Lower leg skin (tissue), 4 donors: Measurements from ENCODE around the gene CAPG. TPM values are rescaled to one million over a fixed set of nuclear protein-coding genes. Genes with fewer than 3 reads are reported as not detected.

Experiments
- DNase-seq, 2 donors: peaks; one replicate each; pipeline ENCODE4 v3.0.0-alpha.2; 2019; ENCODE audit warnings: low spot score in 2 of 2
- H3K4me3 ChIP-seq: fragments of 200-600 bp; sonication (generic); 2 replicates; pipeline ENCODE4 v1.5.1; 2017; ENCODE audit warnings: mild to moderate bottlenecking, low read depth; ENCODE audit not compliant: poor library complexity, severe bottlenecking
- CTCF ChIP-seq, 3 donors: fragments of 450-650 bp; IDR thresholded peaks; one replicate each; pipeline ENCODE4 v1.5.1; 2016; ENCODE audit warnings: antibody characterized with exemption in 3 of 3, mild to moderate bottlenecking in 3 of 3, moderate library complexity in 2 of 3
- POLR2A ChIP-seq, 2 donors: fragments of 450-650 bp; IDR thresholded peaks; one replicate each; pipeline ENCODE4 v1.6.1; 2016 to 2017; ENCODE audit warnings: antibody characterized with exemption in 2 of 2, mild to moderate bottlenecking in 1 of 2, moderate library complexity in 1 of 2
- WGBS, 2 donors: methylation state at CpG; one replicate each; pipeline ENCODE4 v1.1.5; 2018; 5-methylcytosine and 5-hydroxymethylcytosine counted together
- intact Hi-C: fragments of 100-400 bp; cut with DNase I; formaldehyde crosslinking; loops from one replicate; pipeline ENCODE4 v1.15.0; 2023; ENCODE audit warnings: low total_unique reads
- total RNA-seq, 4 donors: library from RNA; depleted of rRNA; stranded (reverse); fragments of >200 nt; gene quantifications; one replicate each; pipeline ENCODE4 v1.1.0, GENCODE V29; 2016

The CAPG gene, protein sequence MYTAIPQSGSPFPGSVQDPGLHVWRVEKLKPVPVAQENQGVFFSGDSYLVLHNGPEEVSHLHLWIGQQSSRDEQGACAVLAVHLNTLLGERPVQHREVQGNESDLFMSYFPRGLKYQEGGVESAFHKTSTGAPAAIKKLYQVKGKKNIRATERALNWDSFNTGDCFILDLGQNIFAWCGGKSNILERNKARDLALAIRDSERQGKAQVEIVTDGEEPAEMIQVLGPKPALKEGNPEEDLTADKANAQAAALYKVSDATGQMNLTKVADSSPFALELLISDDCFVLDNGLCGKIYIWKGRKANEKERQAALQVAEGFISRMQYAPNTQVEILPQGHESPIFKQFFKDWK
- 100 to 1,000 TPM; 177 to 272 (median 232) TPM for total RNA-seq

GRCh38 chr2:85409845-85410583, at the start of gene CAPG:
Gene CAPG, minus strand, starts transcription at chr2:85410366. Its CDS starts 8,221 bp downstream, at chr2:85402145.
- TF ChIP-seq POLR2A (IDR thresholded peaks at IDR 0.05) = no peak
- TF ChIP-seq CTCF (IDR thresholded peaks at IDR 0.05) = no peak
- DNase-seq = peak; percentile 80 to 95
- no peak within 1 kb of the TSS for H3K4me3 ChIP-seq
- intact Hi-C loops = no loop called here
- WGBS, 2 donors = 16 to 24% methylated on average over 11 to 12 of the region's 12 CpGs

DNA sequence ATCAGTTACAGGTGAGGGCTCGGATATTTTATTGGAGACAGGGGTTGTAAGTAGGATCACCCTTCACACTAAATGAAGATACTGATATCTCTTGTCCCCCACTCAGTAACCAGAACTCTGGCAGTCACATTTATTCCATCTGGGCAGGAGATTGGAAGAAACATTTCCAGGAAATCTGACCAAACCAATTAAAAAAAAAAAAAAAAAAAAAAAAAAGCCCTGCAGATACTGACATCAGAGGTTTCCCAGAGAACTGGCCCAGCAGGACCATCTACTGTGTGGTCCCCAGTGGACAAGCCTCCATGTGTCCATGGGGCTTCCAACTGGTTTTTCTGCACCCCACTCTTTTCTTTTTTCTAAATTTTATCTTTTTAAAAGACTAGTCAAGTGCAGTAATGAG, 49.6 kb upstream of the CAPG start:
- H3K4me3 ChIP-seq = no peak overlapping the region
- TF ChIP-seq POLR2A (IDR thresholded peaks at IDR 0.05) = no peak
- no peak for TF ChIP-seq CTCF (IDR thresholded peaks at IDR 0.05)
- WGBS, 2 donors = 95 to 100% methylated on average over 1 of the region's 1 CpG
- intact Hi-C loops = no loop called here
- no peak for DNase-seq

GRCh38 chr2:85458601-85459563, 48.7 kb upstream of the CAPG start:
- DNase-seq = no peak
- intact Hi-C loops = no loop called here
- 75 to 85% methylated on average over 12 of the region's 12 CpGs for WGBS, 2 donors
- TF ChIP-seq CTCF (IDR thresholded peaks at IDR 0.05) (no peak), POLR2A (IDR thresholded peaks at IDR 0.05) (no peak)
- H3K4me3 ChIP-seq = no peak overlapping the region

GRCh38 chr2:85457877-85458316, 47.7 kb upstream of the CAPG start:
- TF ChIP-seq POLR2A (IDR thresholded peaks at IDR 0.05) (no peak), CTCF (IDR thresholded peaks at IDR 0.05) (no peak)
- intact Hi-C loops = no loop called here
- DNase-seq = peak in 1 of 2 donors; percentile 69
- WGBS, 2 donors = 38 to 43% methylated on average over 6 of the region's 6 CpGs
- no peak overlapping the region for H3K4me3 ChIP-seq

DNA sequence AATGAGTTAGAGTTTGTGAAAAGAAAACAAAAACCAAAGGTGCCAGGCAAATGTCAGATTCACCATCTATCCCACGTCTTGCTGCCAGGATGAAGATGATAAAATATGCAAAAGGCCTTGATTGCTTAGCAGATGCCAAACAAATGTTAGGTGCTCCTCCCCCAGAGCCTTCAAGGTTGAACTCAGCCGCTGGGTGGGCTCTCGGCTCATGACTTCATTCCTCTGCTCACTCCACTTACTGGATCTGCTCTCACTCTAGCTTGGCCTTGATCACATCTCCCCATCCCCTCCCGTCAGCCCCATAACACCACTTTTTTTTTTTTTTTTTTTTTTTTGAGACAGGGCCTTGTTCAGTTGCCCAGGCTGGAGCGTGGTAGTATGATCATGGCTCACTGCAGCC, 46.9 kb upstream of the CAPG start:
- intact Hi-C loops = no loop called here
- WGBS, 2 donors = 63 to 77% methylated on average over 5 of the region's 5 CpGs

More for the DNA sequence above, 46.9 kb upstream of the CAPG start:
- DNase-seq = no peak
- H3K4me3 ChIP-seq = no peak overlapping the region
- TF ChIP-seq CTCF (IDR thresholded peaks at IDR 0.05) = no peak
- TF ChIP-seq POLR2A (IDR thresholded peaks at IDR 0.05) = no peak
